HG03521 (cell line): ENCODE data around the gene CACNA1E.

Experiments
- ATAC-seq: cut with Tn5 transposase; IDR thresholded peaks from one replicate; pipeline ENCODE4 v1.9.1; 2021; ENCODE audit warnings: mild to moderate bottlenecking, moderate library complexity; ENCODE audit not compliant: unreplicated experiment

The CACNA1E gene

DNA sequence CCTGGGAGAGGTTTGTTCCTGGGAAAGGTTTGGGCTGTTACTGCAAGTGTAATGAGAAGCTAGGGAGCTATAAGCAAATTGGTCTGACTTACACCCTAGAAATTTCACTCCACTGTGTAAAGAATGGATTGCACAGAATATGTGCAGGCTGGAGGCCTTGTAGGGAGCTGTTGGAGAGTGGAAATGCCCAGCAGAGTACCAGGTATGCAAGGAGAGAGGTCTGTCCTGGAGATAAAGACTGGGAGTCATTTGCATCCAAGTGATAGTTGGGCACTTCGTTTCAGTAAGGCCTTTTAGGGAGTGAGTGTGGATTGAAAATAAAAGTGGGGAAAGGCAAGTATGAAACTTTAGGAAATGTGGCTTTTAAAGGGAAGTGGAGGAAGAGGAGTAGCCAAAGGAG lies 75.8 kb downstream of the CACNA1E start:
- ATAC-seq: no peak

DNA sequence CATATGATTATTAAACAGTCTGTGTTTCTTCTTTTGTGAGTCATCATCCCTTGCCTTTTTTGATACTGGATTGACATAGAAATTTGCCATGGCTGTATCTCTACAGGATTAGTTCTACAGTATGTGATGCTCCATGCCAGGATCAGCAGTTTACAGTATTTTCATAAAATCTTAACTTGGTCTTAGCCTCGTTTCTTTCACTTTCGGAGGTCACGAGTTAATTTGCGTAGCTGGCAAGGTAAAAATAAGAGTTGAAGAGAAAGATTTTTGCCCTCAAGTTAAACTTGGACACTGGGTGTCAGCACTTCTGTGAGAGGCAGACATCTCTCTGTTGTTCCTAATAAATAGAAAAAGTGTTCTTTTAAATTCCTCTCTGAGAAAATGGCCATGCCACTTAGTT lies 79.1 kb downstream of the CACNA1E start:
- ATAC-seq: no peak

DNA sequence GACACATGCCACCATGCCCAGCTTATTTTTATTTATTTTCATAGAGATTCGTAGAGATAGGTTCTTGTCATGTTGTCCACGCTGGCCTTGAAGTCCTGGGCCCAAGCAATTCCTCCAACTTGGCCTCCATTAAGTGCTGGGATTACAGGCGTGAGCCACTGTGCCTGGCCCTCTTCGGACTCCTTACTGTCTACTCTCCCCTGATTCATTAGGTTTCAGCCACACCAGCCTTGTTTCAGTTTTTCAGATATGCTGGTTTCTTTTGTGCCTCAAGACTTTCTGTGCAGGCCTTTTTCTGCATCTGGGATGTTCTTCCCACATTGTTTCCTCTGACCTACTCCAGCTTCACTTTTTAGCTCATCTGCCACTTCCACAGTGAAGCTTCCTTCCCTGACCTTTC lies 85.4 kb downstream of the CACNA1E start:
- no peak for ATAC-seq

DNA sequence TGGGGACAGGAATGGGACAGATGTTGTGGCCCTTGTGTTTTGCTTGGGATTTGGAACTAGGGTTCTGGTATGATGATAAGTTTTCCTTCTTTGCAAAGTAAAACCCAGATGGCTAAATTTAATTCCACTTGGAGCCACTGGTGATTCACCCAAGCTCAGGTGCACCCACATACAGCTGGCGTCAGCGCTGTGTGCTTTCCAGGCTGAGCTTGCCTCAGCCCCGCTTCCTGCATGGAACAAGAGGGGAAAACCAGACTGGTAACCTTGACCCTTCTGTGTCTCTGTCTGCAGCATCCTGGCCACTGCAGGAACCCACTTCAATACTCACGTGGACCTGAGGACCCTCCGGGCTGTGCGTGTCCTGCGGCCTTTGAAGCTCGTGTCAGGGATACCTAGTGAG lies 94.2 kb downstream of the CACNA1E start:
- no peak for ATAC-seq

DNA sequence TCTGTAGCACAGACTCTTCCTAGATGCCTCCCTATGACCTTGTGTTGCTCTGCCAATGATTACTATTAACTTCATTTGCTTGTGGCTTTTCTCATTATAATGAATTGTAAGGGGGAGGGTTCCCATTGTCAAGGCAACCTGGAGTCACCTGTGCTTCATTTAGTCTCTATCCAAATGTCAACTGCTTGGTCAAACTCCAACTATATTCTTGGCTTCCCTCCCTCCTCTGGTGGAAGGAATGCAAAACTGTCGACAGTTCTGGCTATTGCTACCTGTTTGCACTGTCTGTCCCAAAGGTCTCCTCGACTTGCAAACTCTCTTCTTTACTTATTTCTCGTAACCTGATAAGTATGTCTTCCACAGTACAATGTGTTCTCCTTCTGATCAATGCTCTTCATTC lies 100.3 kb downstream of the CACNA1E start:
- ATAC-seq: no peak

DNA sequence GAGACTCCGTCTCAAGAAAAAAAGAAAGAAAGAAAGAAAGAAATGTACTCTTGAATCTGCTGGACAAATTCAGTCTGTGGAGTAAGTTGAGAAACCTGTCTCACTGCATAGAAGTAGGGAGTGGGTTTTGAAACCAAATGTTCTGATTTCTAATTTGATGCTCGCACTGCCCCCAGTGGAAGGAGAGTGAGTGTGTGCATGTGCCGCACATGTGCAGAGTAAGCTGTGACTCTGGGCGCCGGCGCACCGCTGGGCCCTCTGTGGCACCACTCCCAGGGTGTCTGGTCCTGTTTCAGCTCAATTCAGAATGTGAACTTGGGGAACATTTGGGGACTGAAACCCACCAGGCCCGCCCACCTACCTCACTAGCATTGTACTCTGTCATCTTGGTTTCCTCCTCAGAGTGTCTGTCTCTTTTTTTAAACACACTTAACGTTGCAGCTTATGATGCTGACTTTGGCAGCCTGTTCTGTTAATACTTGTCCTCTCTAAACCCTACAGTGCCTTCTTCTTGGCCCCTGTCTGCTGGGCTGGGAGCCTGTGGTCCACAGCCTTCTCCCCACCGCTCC lies 104.6 kb downstream of the CACNA1E start:
- ATAC-seq: no peak

DNA sequence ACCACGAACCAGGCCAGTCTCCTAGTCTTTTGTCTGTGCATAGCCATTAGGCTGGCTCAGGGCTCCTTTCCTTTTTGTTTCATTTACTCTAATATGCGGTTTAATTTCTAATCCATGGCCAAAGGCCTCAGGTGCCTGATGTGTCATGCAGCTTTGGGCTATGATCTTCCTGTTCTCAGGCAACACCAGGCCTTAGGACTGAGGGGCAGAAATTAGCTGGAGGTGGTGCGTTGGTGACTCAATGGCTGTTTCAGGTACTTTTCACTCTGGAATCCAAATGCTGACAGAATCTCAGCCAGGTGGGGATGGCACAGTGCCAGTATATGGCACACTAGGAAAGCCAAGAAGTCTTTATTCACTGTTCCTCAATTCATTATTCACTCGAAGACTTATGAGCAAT lies 105.3 kb downstream of the CACNA1E start:
- ATAC-seq: no peak

DNA sequence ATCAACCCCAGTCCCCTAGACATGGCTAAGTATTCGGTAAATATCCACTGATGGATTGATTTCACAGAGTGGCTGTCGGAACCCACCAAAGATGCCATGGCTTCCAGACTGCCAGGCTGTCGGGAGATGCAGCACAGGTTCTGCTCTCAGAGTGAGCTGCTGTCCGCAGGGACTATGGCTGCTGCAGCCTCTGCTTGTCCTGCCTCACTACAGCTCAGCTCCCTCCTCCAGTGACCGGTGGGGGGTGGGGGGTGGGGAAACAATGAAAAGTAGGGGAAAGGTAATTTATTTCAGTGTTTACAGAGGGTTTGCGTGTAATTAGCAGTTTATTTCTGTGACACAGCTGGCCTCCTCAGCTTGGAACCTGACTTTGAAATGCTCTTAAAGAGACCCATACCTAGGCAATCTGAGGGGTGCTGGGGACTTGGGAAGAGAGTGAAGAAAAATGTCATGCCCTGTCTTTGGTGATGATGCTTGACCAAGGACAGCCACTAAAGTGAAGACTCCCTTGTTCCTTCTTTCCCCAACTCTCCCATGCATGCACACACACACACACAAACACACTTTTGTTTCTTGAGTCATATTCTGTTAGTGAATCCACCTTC lies 109.0 kb downstream of the CACNA1E start:
- no peak for ATAC-seq

DNA sequence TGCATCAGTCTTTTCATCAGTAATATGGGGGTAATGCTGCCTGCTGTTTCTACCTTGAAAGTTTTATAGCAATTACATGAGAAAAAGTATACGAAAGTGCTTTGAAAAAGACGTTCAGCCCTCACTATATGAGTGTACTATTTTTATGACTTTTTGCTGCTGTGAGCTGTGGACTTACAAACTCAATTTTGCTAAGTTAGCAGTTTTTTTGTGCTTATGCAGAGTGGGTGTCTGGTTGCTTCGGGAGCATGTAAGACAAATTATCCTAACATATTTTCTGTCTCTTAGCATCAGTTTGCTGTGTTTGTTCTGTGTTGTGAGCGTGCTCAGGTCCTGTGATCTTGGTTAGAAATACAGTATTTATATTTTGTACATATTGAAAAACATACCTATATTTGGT lies 109.7 kb downstream of the CACNA1E start:
- no peak for ATAC-seq

DNA sequence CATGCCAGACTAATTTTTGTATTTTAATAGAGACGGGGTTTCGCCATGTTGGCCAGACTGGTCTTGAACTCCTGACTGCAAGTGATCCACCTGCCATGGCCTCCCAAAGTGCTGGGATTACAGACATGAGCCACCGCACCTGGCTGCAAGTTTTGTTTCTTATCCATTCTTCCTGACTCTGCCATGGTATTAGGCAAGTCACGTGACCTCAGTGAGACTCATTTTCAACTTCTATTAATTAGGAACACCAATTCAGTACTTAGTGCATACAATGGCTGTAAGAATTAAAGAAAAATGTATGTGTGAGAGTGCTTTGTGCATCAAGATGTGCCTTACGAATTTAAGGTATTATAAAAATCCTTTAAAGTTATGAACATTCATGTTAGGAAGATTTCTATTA lies 111.2 kb downstream of the CACNA1E start:
- no peak for ATAC-seq

DNA sequence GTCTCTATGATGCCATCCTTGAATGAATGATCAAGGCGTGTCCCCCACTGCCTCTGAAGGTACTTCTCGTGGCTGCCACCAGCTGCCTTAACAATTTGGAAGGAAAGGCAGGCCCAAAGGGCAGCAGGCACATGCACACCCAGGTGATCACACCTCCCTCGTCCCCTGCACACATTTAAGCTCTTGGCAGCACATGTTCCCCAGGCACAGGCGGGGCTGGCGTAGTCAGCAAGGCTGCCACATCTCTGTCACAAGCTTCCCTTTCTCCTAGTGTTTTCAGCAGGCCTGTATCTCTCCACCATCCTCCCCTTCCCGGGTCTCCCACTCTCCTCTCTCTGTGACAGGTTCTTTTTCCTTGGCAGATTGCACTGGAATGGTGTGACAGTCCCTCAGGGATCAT lies 111.9 kb downstream of the CACNA1E start:
- ATAC-seq: no peak

DNA sequence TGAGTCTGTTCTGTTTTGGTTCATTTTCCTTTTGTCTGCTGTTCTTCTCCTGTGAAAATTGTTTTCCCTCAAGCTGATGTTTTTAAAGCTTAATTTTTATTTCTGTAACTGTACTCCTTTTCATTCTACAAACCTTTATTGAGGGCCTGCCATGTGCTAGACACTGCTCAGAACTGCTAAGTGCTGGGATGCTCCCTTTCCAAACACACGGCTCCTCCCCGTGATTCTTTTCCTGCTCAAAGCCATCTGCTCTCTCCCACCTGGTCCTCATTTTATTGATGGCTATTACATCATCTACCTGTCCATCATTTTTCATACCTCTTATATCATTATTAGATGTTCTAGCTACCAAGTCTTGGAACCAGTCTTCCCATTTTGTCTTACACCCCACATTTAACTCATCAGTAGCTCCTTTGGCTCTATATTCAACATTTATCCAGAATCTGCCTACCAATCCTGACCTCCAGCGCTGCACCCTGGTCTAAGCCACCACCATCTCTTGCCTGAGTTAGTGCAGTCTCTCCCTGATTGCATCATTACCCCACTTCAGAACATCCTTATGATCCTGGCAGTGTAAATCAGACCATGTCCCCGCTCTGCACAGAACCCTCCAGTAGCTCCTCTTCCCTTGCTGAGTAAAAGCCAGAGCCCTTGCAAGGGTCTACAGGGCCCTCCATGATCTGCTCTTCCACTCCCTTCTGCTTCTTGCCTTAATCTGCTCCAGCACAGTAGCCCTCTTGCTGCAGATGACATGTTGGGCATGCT lies 118.1 kb downstream of the CACNA1E start:
- no peak for ATAC-seq

DNA sequence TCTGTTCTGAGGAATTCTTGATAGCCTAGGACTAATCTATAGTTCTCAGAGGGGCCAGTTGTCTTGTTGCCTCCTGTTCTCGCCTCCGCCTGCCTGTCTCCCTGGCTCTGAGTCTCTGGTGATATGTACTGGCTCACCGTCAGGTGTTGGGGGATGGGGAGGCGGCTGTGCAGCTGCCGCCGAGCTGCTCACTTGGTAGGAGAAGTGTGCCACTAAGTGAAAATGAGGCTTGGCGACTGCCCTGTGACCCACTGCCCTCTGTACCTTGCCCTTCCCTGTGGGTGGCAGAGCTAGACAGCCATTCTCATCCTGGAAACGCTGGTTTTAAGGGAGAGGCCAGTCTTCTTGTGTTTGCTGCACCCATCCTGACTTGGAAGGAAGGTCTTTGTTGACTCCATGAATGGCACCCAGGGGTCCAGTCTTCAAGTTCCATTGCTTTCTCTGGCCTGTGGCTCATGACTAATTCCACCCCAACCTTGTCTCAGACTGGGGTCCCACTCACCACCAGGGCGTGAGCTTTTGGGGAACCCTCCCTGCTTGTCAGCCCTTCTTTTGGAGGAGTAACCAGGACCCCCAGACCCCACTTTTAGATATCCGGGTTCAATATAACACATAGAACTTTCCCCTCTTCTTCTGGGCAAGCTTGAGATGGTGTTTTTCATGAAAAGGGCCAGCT lies 120.6 kb downstream of the CACNA1E start:
- no peak for ATAC-seq

DNA sequence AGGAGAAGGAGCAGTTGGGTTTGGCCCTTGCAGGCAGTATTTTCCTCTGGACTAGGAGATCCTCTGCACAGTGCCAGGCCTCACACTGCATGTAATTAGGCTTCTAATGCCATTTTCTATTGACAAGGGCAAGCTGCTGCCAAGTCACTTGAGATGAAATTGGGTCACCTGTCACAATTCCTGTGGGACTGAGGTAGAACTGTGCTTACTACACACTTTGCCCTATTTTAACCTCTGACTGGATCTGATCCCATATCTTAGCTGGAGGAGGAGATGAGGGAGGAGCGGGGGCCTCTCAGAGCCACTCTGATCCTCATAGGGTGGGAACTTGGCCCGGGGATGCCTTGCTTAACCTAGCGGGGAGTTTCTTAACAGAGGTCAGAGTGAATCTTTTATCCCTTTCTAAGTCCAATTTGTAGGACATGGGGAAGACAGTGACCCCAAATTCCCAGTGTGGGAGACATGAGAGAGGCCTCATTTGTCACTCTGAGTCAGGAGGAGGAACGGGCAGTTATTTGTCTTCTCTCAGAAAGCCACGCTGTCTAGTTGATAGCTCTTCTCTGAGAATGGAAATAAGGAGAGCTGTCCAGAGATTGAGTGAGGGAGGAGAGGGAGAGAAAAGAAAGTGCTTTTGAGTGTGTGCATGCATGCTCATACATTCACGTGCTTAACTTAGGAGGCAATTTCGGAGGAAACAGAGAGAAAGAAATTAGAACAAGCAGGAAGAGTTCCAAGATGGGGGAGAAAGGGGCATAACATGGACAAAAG lies 121.3 kb downstream of the CACNA1E start:
- no peak for ATAC-seq

DNA sequence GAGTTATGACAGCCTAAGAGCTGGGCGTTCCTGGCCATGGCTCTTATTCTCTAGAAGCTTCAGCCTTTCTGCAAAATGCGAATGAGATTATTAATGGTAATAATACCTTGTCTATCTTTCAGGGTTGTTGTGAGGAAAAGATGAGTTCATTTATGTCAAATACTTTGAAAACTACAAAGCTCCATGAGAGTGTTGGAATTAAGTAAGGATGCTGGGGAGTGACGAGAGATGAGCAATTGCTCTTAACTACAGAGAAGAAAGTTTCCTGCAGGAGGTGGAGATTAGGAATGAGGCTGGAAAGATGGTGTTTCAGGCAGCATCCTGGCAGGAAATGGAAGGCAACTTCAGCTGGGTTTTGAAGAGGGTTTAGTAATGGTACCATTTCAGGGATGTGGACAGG lies 124.2 kb downstream of the CACNA1E start:
- ATAC-seq: no peak

DNA sequence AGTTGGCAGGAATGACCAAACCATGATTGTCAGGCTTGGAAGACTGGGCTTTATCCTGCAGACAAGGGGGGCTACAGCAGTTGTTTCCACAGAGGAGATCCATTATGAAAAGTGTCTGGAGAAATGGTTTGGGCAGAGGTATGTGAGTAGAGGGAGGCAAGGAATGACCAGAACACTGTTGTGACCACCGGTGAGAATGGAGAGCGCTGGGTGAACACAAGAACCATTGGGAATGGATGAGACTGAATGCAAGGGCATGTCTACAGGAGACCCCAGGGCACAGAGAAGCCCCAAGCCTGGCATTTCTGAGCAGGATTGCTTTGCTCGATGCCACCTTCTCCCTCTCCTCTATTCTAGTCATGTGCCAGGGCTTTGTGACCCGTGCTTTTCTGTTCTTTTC lies 125.1 kb downstream of the CACNA1E start:
- ATAC-seq: no peak

DNA sequence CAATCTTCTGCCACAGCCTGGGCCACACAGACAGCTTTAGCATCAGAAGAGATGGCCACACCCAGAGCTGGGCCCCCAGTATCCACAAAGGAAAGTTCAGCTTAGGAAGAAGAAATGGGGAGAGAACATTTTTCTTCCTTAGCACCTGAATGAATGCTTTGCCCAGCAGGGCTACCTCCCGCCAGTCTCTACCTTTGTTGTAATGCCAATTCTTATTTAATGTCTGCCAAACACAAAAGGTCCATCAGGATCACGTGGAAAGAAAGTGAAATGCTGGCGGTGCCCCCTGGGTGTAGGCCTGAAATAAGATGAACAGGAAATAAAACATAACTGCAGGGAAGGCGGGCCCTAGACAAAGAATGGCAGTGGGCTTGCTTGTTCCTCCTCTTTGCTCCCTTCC lies 125.6 kb downstream of the CACNA1E start:
- no peak for ATAC-seq

DNA sequence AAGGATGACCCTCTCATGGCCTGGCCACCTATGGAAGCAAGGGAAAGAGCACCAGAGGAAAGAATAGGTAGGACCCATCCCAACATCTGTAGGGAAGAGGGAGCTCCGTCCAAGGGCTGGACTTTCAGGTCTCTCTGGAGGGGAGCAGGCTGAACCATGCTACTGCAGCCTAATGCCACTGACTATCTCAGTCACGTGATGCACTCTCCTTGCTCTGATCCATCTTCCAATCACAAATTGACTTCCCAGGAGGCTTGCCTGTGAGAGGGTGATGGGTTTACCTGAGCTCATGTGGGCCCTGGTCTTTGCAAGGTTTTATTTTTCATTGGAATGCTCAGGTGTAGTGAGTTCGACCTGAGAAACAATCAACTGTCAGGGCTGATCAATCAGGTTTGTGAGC lies 128.8 kb downstream of the CACNA1E start:
- no peak for ATAC-seq

DNA sequence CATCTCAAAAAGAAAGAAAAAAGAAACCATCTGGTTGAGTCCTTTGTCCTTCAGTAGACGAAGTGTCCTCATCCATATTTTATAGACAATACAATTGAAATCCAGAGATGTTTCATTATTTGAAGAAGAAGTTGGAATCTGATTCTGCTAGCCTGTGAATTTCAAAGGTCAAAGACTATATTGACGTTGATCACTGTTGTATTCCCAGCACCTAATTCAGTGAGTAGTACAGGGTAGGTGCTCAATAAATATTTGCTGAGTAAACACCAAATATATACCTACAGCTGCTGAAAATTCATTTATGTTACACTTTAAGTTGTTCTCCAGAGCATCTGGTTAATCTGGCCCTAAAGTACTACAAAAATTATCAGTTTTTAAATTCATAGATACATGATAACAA lies 135.2 kb downstream of the CACNA1E start:
- no peak for ATAC-seq

DNA sequence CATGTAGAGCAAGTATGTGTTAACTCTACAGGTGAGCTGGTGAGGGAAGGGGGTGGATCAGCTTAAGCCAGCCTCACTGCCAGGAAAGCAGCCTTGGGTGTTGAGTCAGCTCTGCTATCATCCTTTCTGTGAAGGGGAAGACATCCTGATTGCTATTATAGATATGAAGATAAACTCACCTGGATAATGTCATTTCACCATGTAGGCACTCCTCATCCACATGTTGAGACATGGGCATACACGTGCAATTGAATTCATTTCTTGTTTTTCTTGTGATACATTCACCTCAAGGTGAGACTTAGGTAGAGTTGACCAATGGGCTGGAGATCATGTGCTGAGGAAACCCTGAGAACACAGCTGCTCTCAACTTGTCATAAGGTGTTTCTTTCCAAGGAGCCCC lies 136.9 kb downstream of the CACNA1E start:
- no peak for ATAC-seq

DNA sequence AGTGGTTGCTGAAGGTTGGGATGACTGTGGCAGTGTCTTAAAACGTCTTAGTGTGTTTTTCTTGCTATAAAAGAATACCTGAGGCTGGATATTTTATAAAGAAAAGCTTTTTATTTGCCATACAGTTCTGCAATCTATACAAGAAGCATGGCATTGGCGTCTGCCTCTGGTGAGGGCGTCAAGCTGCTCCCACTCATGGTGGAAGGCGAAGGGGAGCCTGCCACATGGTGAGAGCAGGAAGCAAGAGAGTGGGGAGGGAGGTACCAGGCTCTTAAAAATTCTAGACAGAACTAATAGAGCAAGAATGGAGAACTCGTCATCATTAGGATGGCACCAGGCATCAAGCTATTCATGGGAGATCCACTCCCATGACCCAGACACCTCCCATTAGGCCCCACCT lies 140.5 kb downstream of the CACNA1E start:
- ATAC-seq: no peak
